Measurements from ENCODE around the gene CCNL1. TPM values are rescaled to one million over a fixed set of nuclear protein-coding genes. Genes with fewer than 3 reads are reported as not detected.

CCNL1 gene
- total RNA-seq, 1 donor from 2014 or later: 132 TPM

DNA sequence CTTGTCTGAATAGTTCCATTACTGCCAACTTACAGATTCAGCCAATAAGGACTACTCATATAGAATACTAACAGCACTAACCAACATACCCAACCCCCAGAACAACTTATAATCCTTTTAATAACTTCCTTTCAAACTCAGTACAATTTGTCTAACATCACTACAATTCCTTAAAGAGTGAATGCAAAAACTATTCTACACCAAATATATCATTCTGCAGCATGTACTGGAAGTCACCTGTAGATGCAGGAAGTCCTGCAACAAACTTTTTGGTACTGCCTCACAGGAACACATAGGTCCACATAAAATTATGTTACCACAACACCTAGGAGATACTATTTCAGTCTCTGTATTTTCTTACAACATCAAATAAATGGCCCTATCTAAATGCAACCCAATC is 2.1 kb downstream of the CCNL1 start:
- Mint-ChIP-seq H3K4me3 (ENCODE audit: unreplicated experiment) (peak overlapping the region; percentile 99), H3K27me3 (ENCODE audit: unreplicated experiment) (peaks cover 25% of the 10 kb centered on the region), H3K9me3 (ENCODE audit: unreplicated experiment) (no peaks in the 10 kb centered on the region), H3K27ac (ENCODE audit: unreplicated experiment) (peak overlapping the region; percentile 99), H3K36me3 (ENCODE audit: low read depth, unreplicated experiment) (peaks cover 49% of the 10 kb centered on the region), H3K4me1 (ENCODE audit: unreplicated experiment) (peaks cover 44% of the 10 kb centered on the region)
- DNase-seq (ENCODE audit: low spot score): no peak
- TF ChIP-seq, protein P1, sequence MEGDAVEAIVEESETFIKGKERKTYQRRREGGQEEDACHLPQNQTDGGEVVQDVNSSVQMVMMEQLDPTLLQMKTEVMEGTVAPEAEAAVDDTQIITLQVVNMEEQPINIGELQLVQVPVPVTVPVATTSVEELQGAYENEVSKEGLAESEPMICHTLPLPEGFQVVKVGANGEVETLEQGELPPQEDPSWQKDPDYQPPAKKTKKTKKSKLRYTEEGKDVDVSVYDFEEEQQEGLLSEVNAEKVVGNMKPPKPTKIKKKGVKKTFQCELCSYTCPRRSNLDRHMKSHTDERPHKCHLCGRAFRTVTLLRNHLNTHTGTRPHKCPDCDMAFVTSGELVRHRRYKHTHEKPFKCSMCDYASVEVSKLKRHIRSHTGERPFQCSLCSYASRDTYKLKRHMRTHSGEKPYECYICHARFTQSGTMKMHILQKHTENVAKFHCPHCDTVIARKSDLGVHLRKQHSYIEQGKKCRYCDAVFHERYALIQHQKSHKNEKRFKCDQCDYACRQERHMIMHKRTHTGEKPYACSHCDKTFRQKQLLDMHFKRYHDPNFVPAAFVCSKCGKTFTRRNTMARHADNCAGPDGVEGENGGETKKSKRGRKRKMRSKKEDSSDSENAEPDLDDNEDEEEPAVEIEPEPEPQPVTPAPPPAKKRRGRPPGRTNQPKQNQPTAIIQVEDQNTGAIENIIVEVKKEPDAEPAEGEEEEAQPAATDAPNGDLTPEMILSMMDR (IDR thresholded peaks at IDR 0.05; ENCODE audit: unreplicated experiment): no peak

DNA sequence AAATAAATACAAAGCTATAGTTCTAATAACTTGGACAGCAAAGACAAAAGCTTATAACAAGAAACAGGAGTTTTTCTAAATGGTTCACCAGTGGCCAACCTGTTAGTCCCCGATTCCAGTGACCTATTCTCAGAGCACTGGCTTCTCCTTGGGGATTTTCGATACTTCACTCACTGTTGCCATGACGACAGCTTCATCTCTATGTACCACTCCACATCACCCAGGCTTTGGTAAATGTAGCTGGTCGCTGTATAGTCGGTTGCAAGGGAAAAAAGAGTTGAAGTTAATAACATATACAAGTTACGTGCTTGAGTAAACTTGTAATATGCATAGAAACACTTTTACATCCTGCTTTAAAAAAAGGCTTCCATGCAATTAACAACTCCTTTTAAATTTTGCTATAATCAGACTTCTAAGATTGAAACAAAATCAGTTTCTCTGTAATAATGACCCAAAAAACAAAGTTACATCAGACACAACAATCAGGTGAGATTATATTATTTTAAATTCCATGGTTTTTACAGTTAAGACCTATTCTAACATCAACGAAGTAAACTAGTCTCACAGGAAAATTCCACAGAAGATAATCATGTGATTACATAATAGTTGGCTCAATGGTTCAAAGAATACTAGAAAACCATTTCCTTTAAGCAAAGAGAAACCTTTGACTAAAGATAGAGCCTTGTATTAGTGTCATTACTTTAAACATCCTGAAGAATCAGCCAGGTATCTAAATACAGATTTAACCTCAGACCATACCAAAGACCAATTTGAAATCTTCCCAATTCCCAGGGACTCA is 2.9 kb downstream of the CCNL1 start:
- DNase-seq (ENCODE audit: low spot score): no peak
- Mint-ChIP-seq H3K9me3 (ENCODE audit: unreplicated experiment) (no peaks in the 10 kb centered on the region), H3K27ac (ENCODE audit: unreplicated experiment) (peak overlapping the region; percentile 25), H3K27me3 (ENCODE audit: unreplicated experiment) (peaks cover 25% of the 10 kb centered on the region), H3K4me3 (ENCODE audit: unreplicated experiment) (peak overlapping the region; percentile 73), H3K4me1 (ENCODE audit: unreplicated experiment) (peaks cover 44% of the 10 kb centered on the region), H3K36me3 (ENCODE audit: low read depth, unreplicated experiment) (peaks cover 49% of the 10 kb centered on the region)
- TF ChIP-seq, protein P1 (IDR thresholded peaks at IDR 0.05; ENCODE audit: unreplicated experiment): no peak

DNA sequence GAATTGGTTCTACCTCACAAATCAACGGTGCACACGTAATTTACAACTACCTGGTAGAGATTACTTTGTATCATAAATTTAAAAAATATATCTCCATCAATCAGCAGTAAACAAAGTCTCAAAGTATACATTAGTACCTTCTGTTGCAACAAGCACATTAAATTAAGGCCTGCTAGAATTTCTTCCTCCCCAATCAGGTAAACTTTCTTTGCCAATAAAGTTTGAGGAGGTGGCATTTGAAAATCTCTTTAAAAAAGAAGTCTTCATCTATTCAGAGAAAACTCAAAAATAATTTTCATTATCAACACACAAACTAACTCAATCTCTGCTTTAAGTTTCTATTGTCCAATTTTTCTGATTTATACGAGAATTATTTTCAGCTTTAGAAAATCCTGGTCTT is 4.4 kb downstream of the CCNL1 start:
- H3K36me3 Mint-ChIP-seq (ENCODE audit: low read depth, unreplicated experiment): peaks cover 60% of the 10 kb centered on the region
- no peak overlapping the region for H3K27ac Mint-ChIP-seq (ENCODE audit: unreplicated experiment)
- TF ChIP-seq, protein P1 (IDR thresholded peaks at IDR 0.05; ENCODE audit: unreplicated experiment): no peak
- H3K9me3 Mint-ChIP-seq (ENCODE audit: unreplicated experiment): no peaks in the 10 kb centered on the region
- DNase-seq (ENCODE audit: low spot score): no peak
- H3K4me1 Mint-ChIP-seq (ENCODE audit: unreplicated experiment): peaks cover 35% of the 10 kb centered on the region
- H3K27me3 Mint-ChIP-seq (ENCODE audit: unreplicated experiment): peaks cover 16% of the 10 kb centered on the region
- H3K4me3 Mint-ChIP-seq (ENCODE audit: unreplicated experiment): peak overlapping the region; percentile 16

DNA sequence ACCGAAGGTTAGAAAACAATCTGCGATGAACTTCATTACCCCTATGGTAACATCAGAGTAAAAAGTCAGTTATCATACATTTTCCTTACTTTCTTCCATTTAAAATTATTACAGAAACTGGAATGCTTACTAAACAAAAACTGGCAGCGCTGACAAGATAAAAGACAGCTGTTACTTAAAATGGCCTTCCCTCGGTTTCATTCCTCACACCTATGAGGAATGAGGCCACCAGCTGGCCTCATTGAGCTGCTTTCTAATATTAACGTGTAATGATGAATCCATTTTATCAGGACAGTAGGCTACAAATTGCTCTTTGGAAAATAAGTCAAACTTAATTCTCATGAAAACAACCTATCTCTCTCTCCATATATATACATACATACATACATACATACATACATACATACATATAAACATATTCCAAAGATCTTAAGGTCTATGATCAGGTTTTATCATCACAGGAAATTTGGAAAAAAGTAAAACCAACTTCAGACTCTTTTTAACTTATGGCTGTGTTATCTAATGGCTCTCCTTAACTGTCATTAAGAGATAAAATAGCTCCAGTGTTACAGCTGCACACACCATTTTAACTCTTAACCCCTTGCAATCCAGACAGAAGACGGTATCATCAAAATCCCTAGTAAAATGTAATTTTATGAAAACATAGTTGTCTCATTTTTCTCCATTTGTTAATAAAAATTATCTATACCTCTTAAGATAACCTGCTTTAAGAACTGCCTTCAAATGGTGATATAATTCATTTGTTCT is 5.2 kb downstream of the CCNL1 start:
- H3K27ac Mint-ChIP-seq (ENCODE audit: unreplicated experiment): no peak overlapping the region
- no peaks in the 10 kb centered on the region for H3K9me3 Mint-ChIP-seq (ENCODE audit: unreplicated experiment)
- TF ChIP-seq, protein P1 (IDR thresholded peaks at IDR 0.05; ENCODE audit: unreplicated experiment): no peak
- DNase-seq (ENCODE audit: low spot score): no peak
- H3K27me3 Mint-ChIP-seq (ENCODE audit: unreplicated experiment): peaks cover 12% of the 10 kb centered on the region
- peak overlapping the region; percentile 68 for H3K4me3 Mint-ChIP-seq (ENCODE audit: unreplicated experiment)
- H3K4me1 Mint-ChIP-seq (ENCODE audit: unreplicated experiment): peaks cover 34% of the 10 kb centered on the region
- peaks cover 62% of the 10 kb centered on the region for H3K36me3 Mint-ChIP-seq (ENCODE audit: low read depth, unreplicated experiment)

DNA sequence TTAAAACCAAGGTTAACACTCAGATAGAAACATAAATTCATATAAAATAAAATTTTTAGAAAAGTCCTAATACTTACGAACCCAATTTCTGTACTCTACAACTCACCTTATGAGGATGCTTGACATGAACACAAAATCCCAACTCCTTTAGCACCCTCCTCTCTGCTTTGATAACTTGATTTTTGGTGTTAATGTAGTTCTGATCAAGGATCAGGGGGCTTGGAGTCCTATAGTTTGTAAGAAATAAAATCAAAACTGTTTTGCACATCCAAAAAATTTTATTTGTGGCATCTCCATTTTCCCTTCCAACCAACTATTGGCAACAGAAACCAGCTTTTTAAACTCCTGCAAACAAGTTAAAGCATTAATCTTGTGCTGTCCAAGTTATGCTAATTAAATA is 7.0 kb downstream of the CCNL1 start:
- DNase-seq (ENCODE audit: low spot score): no peak
- Mint-ChIP-seq H3K4me1 (ENCODE audit: unreplicated experiment) (peaks cover 20% of the 10 kb centered on the region), H3K9me3 (ENCODE audit: unreplicated experiment) (no peaks in the 10 kb centered on the region), H3K4me3 (ENCODE audit: unreplicated experiment) (no peak overlapping the region), H3K27ac (ENCODE audit: unreplicated experiment) (no peak overlapping the region), H3K27me3 (ENCODE audit: unreplicated experiment) (peaks cover 3% of the 10 kb centered on the region), H3K36me3 (ENCODE audit: low read depth, unreplicated experiment) (peaks cover 64% of the 10 kb centered on the region)
- TF ChIP-seq, protein P1 (IDR thresholded peaks at IDR 0.05; ENCODE audit: unreplicated experiment): no peak
